ENCODE results near the gene NUP62CL. TPM values are rescaled to one million over a fixed set of nuclear protein-coding genes. Genes with fewer than 3 reads are reported as not detected.

Gene NUP62CL
- total and polyA plus RNA-seq, 10 of the 15 experiments (the other 5 are each of a cell fraction or from before 2014, with no cell fraction given) = 2.5 to 6.0 (median 4.2) TPM

DNA sequence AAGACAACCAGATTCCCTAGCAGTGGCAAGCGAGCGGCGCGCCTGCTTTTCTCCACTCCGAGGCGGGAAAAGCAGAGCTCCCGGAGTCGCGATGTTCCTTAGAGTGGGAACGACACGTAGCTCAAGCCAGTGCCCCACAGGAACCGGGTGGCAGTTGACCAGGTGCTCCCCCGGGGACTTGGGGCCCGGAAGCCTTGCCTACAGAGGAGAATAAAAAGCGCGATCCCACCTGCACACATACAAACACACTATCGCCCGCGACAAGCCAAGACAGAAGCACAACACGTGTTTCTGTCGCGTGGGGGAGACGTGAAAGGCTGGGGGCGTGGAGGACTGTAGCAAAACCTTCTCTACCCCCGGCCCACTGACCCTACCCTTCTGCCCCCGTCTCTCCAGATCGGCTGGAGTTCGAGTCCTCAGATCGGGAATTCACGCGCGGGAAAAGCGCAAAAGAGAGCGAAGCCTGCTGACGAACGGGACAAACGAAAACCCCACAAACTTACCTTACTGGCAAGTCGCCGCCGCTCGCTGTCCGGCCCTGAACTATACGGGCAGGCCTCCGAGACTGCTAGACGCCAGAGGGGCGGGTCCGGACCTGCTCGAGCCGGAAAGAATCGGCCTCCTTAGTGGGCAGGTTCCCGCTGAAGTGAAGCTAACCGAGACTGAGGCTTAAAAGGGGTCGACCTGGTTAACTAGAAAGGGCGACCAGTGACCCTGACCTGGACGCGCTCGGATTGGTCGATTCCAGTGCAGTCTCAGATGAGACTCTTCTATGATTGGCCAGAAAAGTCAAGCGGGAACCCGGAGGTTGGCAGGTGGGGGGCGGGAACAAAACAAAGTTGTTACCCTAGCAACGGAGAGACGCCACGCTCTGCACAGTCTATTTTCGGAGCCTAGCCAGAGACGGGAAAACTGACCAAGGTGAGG lies at the start of gene NUP62CL, which contains the start of gene DNAAF6 (continued):
- TF ChIP-seq, protein P1, sequence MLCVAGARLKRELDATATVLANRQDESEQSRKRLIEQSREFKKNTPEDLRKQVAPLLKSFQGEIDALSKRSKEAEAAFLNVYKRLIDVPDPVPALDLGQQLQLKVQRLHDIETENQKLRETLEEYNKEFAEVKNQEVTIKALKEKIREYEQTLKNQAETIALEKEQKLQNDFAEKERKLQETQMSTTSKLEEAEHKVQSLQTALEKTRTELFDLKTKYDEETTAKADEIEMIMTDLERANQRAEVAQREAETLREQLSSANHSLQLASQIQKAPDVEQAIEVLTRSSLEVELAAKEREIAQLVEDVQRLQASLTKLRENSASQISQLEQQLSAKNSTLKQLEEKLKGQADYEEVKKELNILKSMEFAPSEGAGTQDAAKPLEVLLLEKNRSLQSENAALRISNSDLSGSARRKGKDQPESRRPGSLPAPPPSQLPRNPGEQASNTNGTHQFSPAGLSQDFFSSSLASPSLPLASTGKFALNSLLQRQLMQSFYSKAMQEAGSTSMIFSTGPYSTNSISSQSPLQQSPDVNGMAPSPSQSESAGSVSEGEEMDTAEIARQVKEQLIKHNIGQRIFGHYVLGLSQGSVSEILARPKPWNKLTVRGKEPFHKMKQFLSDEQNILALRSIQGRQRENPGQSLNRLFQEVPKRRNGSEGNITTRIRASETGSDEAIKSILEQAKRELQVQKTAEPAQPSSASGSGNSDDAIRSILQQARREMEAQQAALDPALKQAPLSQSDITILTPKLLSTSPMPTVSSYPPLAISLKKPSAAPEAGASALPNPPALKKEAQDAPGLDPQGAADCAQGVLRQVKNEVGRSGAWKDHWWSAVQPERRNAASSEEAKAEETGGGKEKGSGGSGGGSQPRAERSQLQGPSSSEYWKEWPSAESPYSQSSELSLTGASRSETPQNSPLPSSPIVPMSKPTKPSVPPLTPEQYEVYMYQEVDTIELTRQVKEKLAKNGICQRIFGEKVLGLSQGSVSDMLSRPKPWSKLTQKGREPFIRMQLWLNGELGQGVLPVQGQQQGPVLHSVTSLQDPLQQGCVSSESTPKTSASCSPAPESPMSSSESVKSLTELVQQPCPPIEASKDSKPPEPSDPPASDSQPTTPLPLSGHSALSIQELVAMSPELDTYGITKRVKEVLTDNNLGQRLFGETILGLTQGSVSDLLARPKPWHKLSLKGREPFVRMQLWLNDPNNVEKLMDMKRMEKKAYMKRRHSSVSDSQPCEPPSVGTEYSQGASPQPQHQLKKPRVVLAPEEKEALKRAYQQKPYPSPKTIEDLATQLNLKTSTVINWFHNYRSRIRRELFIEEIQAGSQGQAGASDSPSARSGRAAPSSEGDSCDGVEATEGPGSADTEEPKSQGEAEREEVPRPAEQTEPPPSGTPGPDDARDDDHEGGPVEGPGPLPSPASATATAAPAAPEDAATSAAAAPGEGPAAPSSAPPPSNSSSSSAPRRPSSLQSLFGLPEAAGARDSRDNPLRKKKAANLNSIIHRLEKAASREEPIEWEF (IDR thresholded peaks at IDR 0.05; ENCODE audit: insufficient replicate concordance, low read depth, low read length) = no peak
- TF ChIP-seq, protein P2, sequence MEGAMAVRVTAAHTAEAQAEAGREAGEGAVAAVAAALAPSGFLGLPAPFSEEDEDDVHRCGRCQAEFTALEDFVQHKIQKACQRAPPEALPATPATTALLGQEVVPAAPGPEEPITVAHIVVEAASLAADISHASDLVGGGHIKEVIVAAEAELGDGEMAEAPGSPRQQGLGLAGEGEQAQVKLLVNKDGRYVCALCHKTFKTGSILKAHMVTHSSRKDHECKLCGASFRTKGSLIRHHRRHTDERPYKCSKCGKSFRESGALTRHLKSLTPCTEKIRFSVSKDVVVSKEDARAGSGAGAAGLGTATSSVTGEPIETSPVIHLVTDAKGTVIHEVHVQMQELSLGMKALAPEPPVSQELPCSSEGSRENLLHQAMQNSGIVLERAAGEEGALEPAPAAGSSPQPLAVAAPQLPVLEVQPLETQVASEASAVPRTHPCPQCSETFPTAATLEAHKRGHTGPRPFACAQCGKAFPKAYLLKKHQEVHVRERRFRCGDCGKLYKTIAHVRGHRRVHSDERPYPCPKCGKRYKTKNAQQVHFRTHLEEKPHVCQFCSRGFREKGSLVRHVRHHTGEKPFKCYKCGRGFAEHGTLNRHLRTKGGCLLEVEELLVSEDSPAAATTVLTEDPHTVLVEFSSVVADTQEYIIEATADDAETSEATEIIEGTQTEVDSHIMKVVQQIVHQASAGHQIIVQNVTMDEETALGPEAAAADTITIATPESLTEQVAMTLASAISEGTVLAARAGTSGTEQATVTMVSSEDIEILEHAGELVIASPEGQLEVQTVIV (IDR thresholded peaks at IDR 0.05; ENCODE audit: borderline replicate concordance, partially characterized antibody) = no peak
- TF ChIP-seq, protein P3, sequence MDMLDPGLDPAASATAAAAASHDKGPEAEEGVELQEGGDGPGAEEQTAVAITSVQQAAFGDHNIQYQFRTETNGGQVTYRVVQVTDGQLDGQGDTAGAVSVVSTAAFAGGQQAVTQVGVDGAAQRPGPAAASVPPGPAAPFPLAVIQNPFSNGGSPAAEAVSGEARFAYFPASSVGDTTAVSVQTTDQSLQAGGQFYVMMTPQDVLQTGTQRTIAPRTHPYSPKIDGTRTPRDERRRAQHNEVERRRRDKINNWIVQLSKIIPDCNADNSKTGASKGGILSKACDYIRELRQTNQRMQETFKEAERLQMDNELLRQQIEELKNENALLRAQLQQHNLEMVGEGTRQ (IDR thresholded peaks at IDR 0.05; ENCODE audit: borderline replicate concordance, low read depth, low read length) = no peak
- TF ChIP-seq DPF2 (IDR thresholded peaks at IDR 0.05) (no peak), JUND (IDR thresholded peaks at IDR 0.05; ENCODE audit: low read depth, low read length) (no peak), ZNF274 (IDR thresholded peaks at IDR 0.05; ENCODE audit: insufficient read depth, insufficient read length) (no peak), BHLHE40 (IDR thresholded peaks at IDR 0.05; ENCODE audit: borderline replicate concordance in 1 of 2, low read depth in 2 of 2, low read length in 1 of 2) (no peak), FOXM1 (IDR thresholded peaks at IDR 0.05; ENCODE audit: low read depth, low read length) (no peak), CBFB (IDR thresholded peaks at IDR 0.05; ENCODE audit: low read depth) (no peak), ZNF217 (IDR thresholded peaks at IDR 0.05) (no peak), IRF4 (IDR thresholded peaks at IDR 0.05; ENCODE audit: low read depth, low read length) (no peak), NRF1 (conservative IDR thresholded peaks at IDR 0.05; ENCODE audit: low read depth, low read length) (no peak), ZNF207 (IDR thresholded peaks at IDR 0.05; ENCODE audit: borderline replicate concordance) (no peak), POLR2AphosphoS5 (IDR thresholded peaks at IDR 0.05; ENCODE audit: low read length) (0 out of 2 replicates have a peak, but pooled peaks have one; percentile 30)
- TF ChIP-seq, protein P4, sequence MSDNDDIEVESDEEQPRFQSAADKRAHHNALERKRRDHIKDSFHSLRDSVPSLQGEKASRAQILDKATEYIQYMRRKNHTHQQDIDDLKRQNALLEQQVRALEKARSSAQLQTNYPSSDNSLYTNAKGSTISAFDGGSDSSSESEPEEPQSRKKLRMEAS (IDR thresholded peaks at IDR 0.05; ENCODE audit: low read depth, low read length) = peak; percentile 33; the same call in 1 of the 2 replicates
- TF ChIP-seq, protein P5, sequence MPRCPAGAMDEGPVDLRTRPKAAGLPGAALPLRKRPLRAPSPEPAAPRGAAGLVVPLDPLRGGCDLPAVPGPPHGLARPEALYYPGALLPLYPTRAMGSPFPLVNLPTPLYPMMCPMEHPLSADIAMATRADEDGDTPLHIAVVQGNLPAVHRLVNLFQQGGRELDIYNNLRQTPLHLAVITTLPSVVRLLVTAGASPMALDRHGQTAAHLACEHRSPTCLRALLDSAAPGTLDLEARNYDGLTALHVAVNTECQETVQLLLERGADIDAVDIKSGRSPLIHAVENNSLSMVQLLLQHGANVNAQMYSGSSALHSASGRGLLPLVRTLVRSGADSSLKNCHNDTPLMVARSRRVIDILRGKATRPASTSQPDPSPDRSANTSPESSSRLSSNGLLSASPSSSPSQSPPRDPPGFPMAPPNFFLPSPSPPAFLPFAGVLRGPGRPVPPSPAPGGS (IDR thresholded peaks at IDR 0.05; ENCODE audit: borderline replicate concordance, insufficient read depth, low read depth, low read length, poor library complexity, severe bottlenecking) = no peak
